ENCODE data around the gene KREMEN1.

DNA sequence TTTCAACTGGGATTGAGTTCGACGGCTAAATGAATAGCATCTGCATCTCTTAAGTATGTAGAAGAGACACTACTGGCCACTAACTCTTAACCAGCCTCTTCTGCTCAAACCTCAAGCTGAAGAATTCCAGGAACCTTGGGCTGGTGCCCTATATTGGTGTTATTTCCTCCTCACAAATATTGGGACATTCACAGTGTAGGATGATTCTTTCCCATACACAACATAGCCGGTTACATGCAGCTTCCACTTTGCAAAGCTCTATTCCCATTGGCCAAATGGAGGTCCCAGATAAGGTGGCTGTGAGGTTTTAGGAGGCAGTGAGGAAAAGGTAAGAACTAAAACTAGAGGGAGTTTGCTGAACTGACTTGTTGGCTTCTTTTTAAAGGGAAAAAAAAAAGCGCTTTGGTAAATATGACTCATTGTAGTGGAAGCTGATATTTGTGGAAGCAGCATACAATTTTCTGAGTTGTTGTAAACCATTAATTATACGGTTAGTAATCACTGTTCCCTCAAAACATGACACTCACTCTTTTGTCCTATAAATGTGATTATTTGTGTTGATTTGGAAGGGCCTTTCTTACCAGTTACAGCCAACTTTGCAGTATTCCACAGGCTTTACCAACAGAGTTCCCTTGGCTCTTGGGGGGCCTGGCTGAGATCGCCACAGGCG is 28.8 kb upstream of the KREMEN1 start:
- TF ChIP-seq, protein P1, sequence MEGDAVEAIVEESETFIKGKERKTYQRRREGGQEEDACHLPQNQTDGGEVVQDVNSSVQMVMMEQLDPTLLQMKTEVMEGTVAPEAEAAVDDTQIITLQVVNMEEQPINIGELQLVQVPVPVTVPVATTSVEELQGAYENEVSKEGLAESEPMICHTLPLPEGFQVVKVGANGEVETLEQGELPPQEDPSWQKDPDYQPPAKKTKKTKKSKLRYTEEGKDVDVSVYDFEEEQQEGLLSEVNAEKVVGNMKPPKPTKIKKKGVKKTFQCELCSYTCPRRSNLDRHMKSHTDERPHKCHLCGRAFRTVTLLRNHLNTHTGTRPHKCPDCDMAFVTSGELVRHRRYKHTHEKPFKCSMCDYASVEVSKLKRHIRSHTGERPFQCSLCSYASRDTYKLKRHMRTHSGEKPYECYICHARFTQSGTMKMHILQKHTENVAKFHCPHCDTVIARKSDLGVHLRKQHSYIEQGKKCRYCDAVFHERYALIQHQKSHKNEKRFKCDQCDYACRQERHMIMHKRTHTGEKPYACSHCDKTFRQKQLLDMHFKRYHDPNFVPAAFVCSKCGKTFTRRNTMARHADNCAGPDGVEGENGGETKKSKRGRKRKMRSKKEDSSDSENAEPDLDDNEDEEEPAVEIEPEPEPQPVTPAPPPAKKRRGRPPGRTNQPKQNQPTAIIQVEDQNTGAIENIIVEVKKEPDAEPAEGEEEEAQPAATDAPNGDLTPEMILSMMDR (IDR thresholded peaks at IDR 0.05; ENCODE audit: low read depth, low read length, missing input control): no peak
- TF ChIP-seq HNF4A (conservative IDR thresholded peaks at IDR 0.05) (no peak), GABPA (IDR thresholded peaks at IDR 0.05 in 1 of 2, conservative IDR thresholded peaks at IDR 0.05 in 1 of 2) (no peak), JUND (IDR thresholded peaks at IDR 0.05) (peak in 1 of 2 donors; percentile 42), SP1 (IDR thresholded peaks at IDR 0.05) (no peak), TAF1 (conservative IDR thresholded peaks at IDR 0.05) (no peak), RAD21 (IDR thresholded peaks at IDR 0.05) (no peak), YY1 (IDR thresholded peaks at IDR 0.05) (no peak), FOXA2 (IDR thresholded peaks at IDR 0.05) (no peak), EGR1 (IDR thresholded peaks at IDR 0.05; ENCODE audit: low read depth in 2 of 2) (no peak), NR2F2 (IDR thresholded peaks at IDR 0.05) (no peak)
- TF ChIP-seq, protein P2, sequence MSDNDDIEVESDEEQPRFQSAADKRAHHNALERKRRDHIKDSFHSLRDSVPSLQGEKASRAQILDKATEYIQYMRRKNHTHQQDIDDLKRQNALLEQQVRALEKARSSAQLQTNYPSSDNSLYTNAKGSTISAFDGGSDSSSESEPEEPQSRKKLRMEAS (IDR thresholded peaks at IDR 0.05): no peak
- TF ChIP-seq, protein P3, sequence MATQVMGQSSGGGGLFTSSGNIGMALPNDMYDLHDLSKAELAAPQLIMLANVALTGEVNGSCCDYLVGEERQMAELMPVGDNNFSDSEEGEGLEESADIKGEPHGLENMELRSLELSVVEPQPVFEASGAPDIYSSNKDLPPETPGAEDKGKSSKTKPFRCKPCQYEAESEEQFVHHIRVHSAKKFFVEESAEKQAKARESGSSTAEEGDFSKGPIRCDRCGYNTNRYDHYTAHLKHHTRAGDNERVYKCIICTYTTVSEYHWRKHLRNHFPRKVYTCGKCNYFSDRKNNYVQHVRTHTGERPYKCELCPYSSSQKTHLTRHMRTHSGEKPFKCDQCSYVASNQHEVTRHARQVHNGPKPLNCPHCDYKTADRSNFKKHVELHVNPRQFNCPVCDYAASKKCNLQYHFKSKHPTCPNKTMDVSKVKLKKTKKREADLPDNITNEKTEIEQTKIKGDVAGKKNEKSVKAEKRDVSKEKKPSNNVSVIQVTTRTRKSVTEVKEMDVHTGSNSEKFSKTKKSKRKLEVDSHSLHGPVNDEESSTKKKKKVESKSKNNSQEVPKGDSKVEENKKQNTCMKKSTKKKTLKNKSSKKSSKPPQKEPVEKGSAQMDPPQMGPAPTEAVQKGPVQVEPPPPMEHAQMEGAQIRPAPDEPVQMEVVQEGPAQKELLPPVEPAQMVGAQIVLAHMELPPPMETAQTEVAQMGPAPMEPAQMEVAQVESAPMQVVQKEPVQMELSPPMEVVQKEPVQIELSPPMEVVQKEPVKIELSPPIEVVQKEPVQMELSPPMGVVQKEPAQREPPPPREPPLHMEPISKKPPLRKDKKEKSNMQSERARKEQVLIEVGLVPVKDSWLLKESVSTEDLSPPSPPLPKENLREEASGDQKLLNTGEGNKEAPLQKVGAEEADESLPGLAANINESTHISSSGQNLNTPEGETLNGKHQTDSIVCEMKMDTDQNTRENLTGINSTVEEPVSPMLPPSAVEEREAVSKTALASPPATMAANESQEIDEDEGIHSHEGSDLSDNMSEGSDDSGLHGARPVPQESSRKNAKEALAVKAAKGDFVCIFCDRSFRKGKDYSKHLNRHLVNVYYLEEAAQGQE (IDR thresholded peaks at IDR 0.05): no peak
- TF ChIP-seq, protein P4, sequence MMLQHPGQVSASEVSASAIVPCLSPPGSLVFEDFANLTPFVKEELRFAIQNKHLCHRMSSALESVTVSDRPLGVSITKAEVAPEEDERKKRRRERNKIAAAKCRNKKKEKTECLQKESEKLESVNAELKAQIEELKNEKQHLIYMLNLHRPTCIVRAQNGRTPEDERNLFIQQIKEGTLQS (IDR thresholded peaks at IDR 0.05): no peak

All from liver (tissue), 3 donors.